ENCODE measurements around the gene ATP9A. TPM values are rescaled to one million over a fixed set of nuclear protein-coding genes. Genes with fewer than 3 reads are reported as not detected.

The ATP9A gene
- polyA plus RNA-seq, 1 donor from 2014 or later, result 0.20 TPM

- H3K9me3 Mint-ChIP-seq, result no peaks in the 10 kb centered on the region
- no peak overlapping the region for H3K27ac Mint-ChIP-seq
- no peak overlapping the region for H3K4me3 Mint-ChIP-seq
- peaks cover 0 to 3% (median 0%) of the 10 kb centered on the region in 3 donors for H3K4me1 Mint-ChIP-seq
- H3K27me3 Mint-ChIP-seq, result peaks cover 10% of the 10 kb centered on the region
- H3K36me3 Mint-ChIP-seq, result peaks cover 2% of the 10 kb centered on the region
Measured at GRCh38 chr20:51637241-51637640, 130.9 kb downstream of the ATP9A start.

- H3K4me3 Mint-ChIP-seq, result no peak overlapping the region
- H3K9me3 Mint-ChIP-seq, result no peaks in the 10 kb centered on the region
- peaks cover 2 to 5% (median 3%) of the 10 kb centered on the region in 3 donors for H3K4me1 Mint-ChIP-seq
- H3K27ac Mint-ChIP-seq, result no peak overlapping the region
- peaks cover 12% of the 10 kb centered on the region for H3K27me3 Mint-ChIP-seq
- H3K36me3 Mint-ChIP-seq, result peaks cover 2% of the 10 kb centered on the region
Measured at GRCh38 chr20:51636123-51636522, 132.1 kb downstream of the ATP9A start.

GRCh38 chr20:51635680-51636079 lies 132.5 kb downstream of the ATP9A start:
- Mint-ChIP-seq H3K9me3 (no peaks in the 10 kb centered on the region), H3K4me3 (no peak overlapping the region), H3K27ac (no peak overlapping the region), H3K27me3 (peaks cover 16% of the 10 kb centered on the region), H3K4me1 (peaks cover 2 to 6% (median 3%) of the 10 kb centered on the region in 3 donors), H3K36me3 (peaks cover 2% of the 10 kb centered on the region)

- Mint-ChIP-seq H3K27ac (no peak overlapping the region), H3K4me1 (peaks cover 2 to 6% (median 3%) of the 10 kb centered on the region in 3 donors), H3K27me3 (peaks cover 21% of the 10 kb centered on the region)
Measured at GRCh38 chr20:51634877-51635276, 133.3 kb downstream of the ATP9A start.

GRCh38 chr20:51634257-51634656 lies 133.9 kb downstream of the ATP9A start:
- H3K4me3 Mint-ChIP-seq, result no peak overlapping the region
- H3K27me3 Mint-ChIP-seq, result peaks cover 23% of the 10 kb centered on the region

More at GRCh38 chr20:51634877-51635276, 133.3 kb downstream of the ATP9A start:
- Mint-ChIP-seq H3K9me3 (peaks cover 0 to 1% (median 0%) of the 10 kb centered on the region in 3 donors), H3K36me3 (peaks cover 2% of the 10 kb centered on the region), H3K4me3 (no peak overlapping the region)

GRCh38 chr20:51633430-51633829 lies 134.8 kb downstream of the ATP9A start:
- Mint-ChIP-seq H3K9me3 (peaks cover 0 to 1% (median 0%) of the 10 kb centered on the region in 3 donors), H3K36me3 (peaks cover 2% of the 10 kb centered on the region), H3K4me3 (no peak overlapping the region), H3K4me1 (peaks cover 0 to 6% (median 2%) of the 10 kb centered on the region in 3 donors), H3K27me3 (peaks cover 23% of the 10 kb centered on the region), H3K27ac (no peak overlapping the region)

More at GRCh38 chr20:51634257-51634656, 133.9 kb downstream of the ATP9A start:
- peaks cover 0 to 1% (median 0%) of the 10 kb centered on the region in 3 donors for H3K9me3 Mint-ChIP-seq
- no peak overlapping the region for H3K27ac Mint-ChIP-seq
- H3K36me3 Mint-ChIP-seq, result peaks cover 2% of the 10 kb centered on the region
- peaks cover 2 to 6% (median 3%) of the 10 kb centered on the region in 3 donors for H3K4me1 Mint-ChIP-seq

GRCh38 chr20:51631953-51632352 lies 136.2 kb downstream of the ATP9A start:
- H3K4me1 Mint-ChIP-seq, result peaks cover 0 to 6% (median 2%) of the 10 kb centered on the region in 3 donors
- peaks cover 25% of the 10 kb centered on the region for H3K27me3 Mint-ChIP-seq
- H3K4me3 Mint-ChIP-seq, result no peak overlapping the region
- H3K36me3 Mint-ChIP-seq, result peaks cover 2% of the 10 kb centered on the region
- no peak overlapping the region for H3K27ac Mint-ChIP-seq
- peaks cover 0 to 1% (median 0%) of the 10 kb centered on the region in 3 donors for H3K9me3 Mint-ChIP-seq

- H3K36me3 Mint-ChIP-seq, result peaks cover 2% of the 10 kb centered on the region
- no peak overlapping the region for H3K27ac Mint-ChIP-seq
- peaks cover 25% of the 10 kb centered on the region for H3K27me3 Mint-ChIP-seq
- H3K4me3 Mint-ChIP-seq, result no peak overlapping the region
- H3K9me3 Mint-ChIP-seq, result peaks cover 0 to 1% (median 0%) of the 10 kb centered on the region in 3 donors
- peaks cover 0 to 6% (median 2%) of the 10 kb centered on the region in 3 donors for H3K4me1 Mint-ChIP-seq
Measured at GRCh38 chr20:51631011-51631950, 136.9 kb downstream of the ATP9A start.

- no peak overlapping the region for H3K27ac Mint-ChIP-seq
- peaks cover 0 to 6% (median 3%) of the 10 kb centered on the region in 3 donors for H3K4me1 Mint-ChIP-seq
- peaks cover 2% of the 10 kb centered on the region for H3K36me3 Mint-ChIP-seq
- H3K27me3 Mint-ChIP-seq, result peaks cover 20% of the 10 kb centered on the region
- peaks cover 0 to 1% (median 0%) of the 10 kb centered on the region in 3 donors for H3K9me3 Mint-ChIP-seq
- no peak overlapping the region for H3K4me3 Mint-ChIP-seq
Measured at GRCh38 chr20:51629399-51630058, 138.7 kb downstream of the ATP9A start.

GRCh38 chr20:51628533-51629398 lies 139.4 kb downstream of the ATP9A start:
- H3K27me3 Mint-ChIP-seq, result peaks cover 23% of the 10 kb centered on the region
- peaks cover 0 to 6% (median 6%) of the 10 kb centered on the region in 3 donors for H3K4me1 Mint-ChIP-seq
- peaks cover 2% of the 10 kb centered on the region for H3K36me3 Mint-ChIP-seq
- peaks cover 0 to 1% (median 0%) of the 10 kb centered on the region in 3 donors for H3K9me3 Mint-ChIP-seq
- H3K27ac Mint-ChIP-seq, result no peak overlapping the region
- H3K4me3 Mint-ChIP-seq, result no peak overlapping the region

- Mint-ChIP-seq H3K9me3 (peaks cover 0 to 1% (median 0%) of the 10 kb centered on the region in 3 donors), H3K27ac (no peak overlapping the region), H3K4me1 (peaks cover 0 to 6% (median 6%) of the 10 kb centered on the region in 3 donors)
Measured at GRCh38 chr20:51627586-51627985, 140.6 kb downstream of the ATP9A start.

GRCh38 chr20:51625105-51625504 lies 143.1 kb downstream of the ATP9A start:
- H3K4me1 Mint-ChIP-seq, result peaks cover 0 to 4% (median 0%) of the 10 kb centered on the region in 3 donors
- no peak overlapping the region for H3K4me3 Mint-ChIP-seq
- no peak overlapping the region for H3K27ac Mint-ChIP-seq
- H3K36me3 Mint-ChIP-seq, result no peaks in the 10 kb centered on the region
- peaks cover 11% of the 10 kb centered on the region for H3K27me3 Mint-ChIP-seq
- peaks cover 0 to 1% (median 0%) of the 10 kb centered on the region in 3 donors for H3K9me3 Mint-ChIP-seq

More at GRCh38 chr20:51627586-51627985, 140.6 kb downstream of the ATP9A start:
- H3K27me3 Mint-ChIP-seq, result peaks cover 22% of the 10 kb centered on the region
- no peaks in the 10 kb centered on the region for H3K36me3 Mint-ChIP-seq
- no peak overlapping the region for H3K4me3 Mint-ChIP-seq

GRCh38 chr20:51624157-51624731 lies 143.9 kb downstream of the ATP9A start:
- peak overlapping the region in 2 of 4 donors; percentile 67 to 87 for H3K4me3 Mint-ChIP-seq
- H3K9me3 Mint-ChIP-seq, result no peaks in the 10 kb centered on the region
- no peaks in the 10 kb centered on the region for H3K36me3 Mint-ChIP-seq
- H3K27ac Mint-ChIP-seq, result no peak overlapping the region
- H3K27me3 Mint-ChIP-seq, result peaks cover 6% of the 10 kb centered on the region
- H3K4me1 Mint-ChIP-seq, result peaks cover 0 to 8% (median 0%) of the 10 kb centered on the region in 3 donors

- no peak overlapping the region for H3K4me3 Mint-ChIP-seq
- peaks cover 6% of the 10 kb centered on the region for H3K27me3 Mint-ChIP-seq
- no peaks in the 10 kb centered on the region for H3K9me3 Mint-ChIP-seq
- H3K27ac Mint-ChIP-seq, result no peak overlapping the region
- no peaks in the 10 kb centered on the region for H3K36me3 Mint-ChIP-seq
- H3K4me1 Mint-ChIP-seq, result peaks cover 0 to 8% (median 0%) of the 10 kb centered on the region in 3 donors
Measured at GRCh38 chr20:51623255-51623654, 144.9 kb downstream of the ATP9A start.
